GM12874 (cell line): ENCODE data around the gene FBRS.

ENCODE experiments used
- CTCF ChIP-seq: IDR thresholded peaks from 2 replicates; pipeline ENCODE4 v1.5.1; 2011; ENCODE audit warnings: low read depth, mild to moderate bottlenecking, control low read depth, low read length, moderate library complexity; ENCODE audit not compliant: insufficient read depth

The FBRS gene

GRCh38 chr16:30663820-30664219, 5.6 kb downstream of the FBRS start:
- TF ChIP-seq CTCF: no peak

- no peak for TF ChIP-seq CTCF
Measured at GRCh38 chr16:30664616-30665109, 6.4 kb downstream of the FBRS start.

- no peak for TF ChIP-seq CTCF
Measured at GRCh38 chr16:30665155-30665829, 7.1 kb downstream of the FBRS start.

GRCh38 chr16:30665830-30666190, 7.6 kb downstream of the FBRS start:
- no peak for TF ChIP-seq CTCF

- no peak for TF ChIP-seq CTCF
Measured at GRCh38 chr16:30666681-30667080, 8.4 kb downstream of the FBRS start.

GRCh38 chr16:30667361-30667905, 9.2 kb downstream of the FBRS start:
- TF ChIP-seq CTCF: no peak

- no peak for TF ChIP-seq CTCF
Measured at GRCh38 chr16:30668393-30668792, 10.2 kb downstream of the FBRS start.
